ENCODE results near the gene S100PBP. TPM values are rescaled to one million over a fixed set of nuclear protein-coding genes. Genes with fewer than 3 reads are reported as not detected.

Gene S100PBP
- total RNA-seq, 2 donors from 2014 or later = 44.3 to 46.1 TPM

- no peak for TF ChIP-seq CTCF (IDR thresholded peaks at IDR 0.05)
- no peak overlapping the region for H3K4me3 ChIP-seq
- H3K27me3 ChIP-seq (replicated peaks; ENCODE audit: insufficient read depth) = peaks cover 6% of the 10 kb centered on the region
- no peak overlapping the region for H3K27ac ChIP-seq
- peaks cover 4 to 21% of the 10 kb centered on the region in 2 donors for H3K4me1 ChIP-seq (ENCODE audit: control insufficient read depth in 1 of 2, low read depth in 2 of 2)
- no peak for ATAC-seq (ENCODE audit: insufficient number of reproducible peaks, low FRiP score, low read depth)
- H3K9me3 ChIP-seq = no peaks in the 10 kb centered on the region
- no peaks in the 10 kb centered on the region for H3K36me3 ChIP-seq
- DNase-seq (ENCODE audit: low spot score) = no peak
Observed at GRCh38 chr1:32889731-32890278, 72.4 kb downstream of the S100PBP start.

GRCh38 chr1:32890516-32891240, 73.2 kb downstream of the S100PBP start:
- DNase-seq (ENCODE audit: low spot score) (no peak), ATAC-seq (ENCODE audit: insufficient number of reproducible peaks, low FRiP score, low read depth) (no peak)
- Histone ChIP-seq H3K4me3 (no peak overlapping the region), H3K27ac (no peak overlapping the region), H3K9me3 (no peaks in the 10 kb centered on the region), H3K4me1 (ENCODE audit: control insufficient read depth in 1 of 2, low read depth in 2 of 2) (peaks cover 4 to 21% of the 10 kb centered on the region in 2 donors), H3K27me3 (replicated peaks; ENCODE audit: insufficient read depth) (peaks cover 6% of the 10 kb centered on the region), H3K36me3 (no peaks in the 10 kb centered on the region)
- no peak for TF ChIP-seq CTCF (IDR thresholded peaks at IDR 0.05)

- H3K27ac ChIP-seq = no peak overlapping the region
- no peak overlapping the region for H3K4me3 ChIP-seq
- ATAC-seq (ENCODE audit: insufficient number of reproducible peaks, low FRiP score, low read depth) (no peak), DNase-seq (ENCODE audit: low spot score) (no peak)
- no peaks in the 10 kb centered on the region for H3K9me3 ChIP-seq
- no peak for TF ChIP-seq CTCF (IDR thresholded peaks at IDR 0.05)
- H3K4me1 ChIP-seq (ENCODE audit: control insufficient read depth in 1 of 2, low read depth in 2 of 2) = peaks cover 1 to 18% of the 10 kb centered on the region in 2 donors
- H3K36me3 ChIP-seq = no peaks in the 10 kb centered on the region
- H3K27me3 ChIP-seq (replicated peaks; ENCODE audit: insufficient read depth) = peaks cover 6% of the 10 kb centered on the region
Observed at GRCh38 chr1:32891241-32891570, 73.8 kb downstream of the S100PBP start.

GRCh38 chr1:32891630-32892029, 74.2 kb downstream of the S100PBP start:
- no peak for ATAC-seq (ENCODE audit: insufficient number of reproducible peaks, low FRiP score, low read depth)
- Histone ChIP-seq H3K4me1 (ENCODE audit: control insufficient read depth in 1 of 2, low read depth in 2 of 2) (peaks cover 0 to 14% of the 10 kb centered on the region in 2 donors), H3K9me3 (no peaks in the 10 kb centered on the region), H3K4me3 (no peak overlapping the region), H3K27me3 (replicated peaks; ENCODE audit: insufficient read depth) (peaks cover 6% of the 10 kb centered on the region), H3K36me3 (no peaks in the 10 kb centered on the region), H3K27ac (no peak overlapping the region)
- DNase-seq (ENCODE audit: low spot score) = no peak
- TF ChIP-seq CTCF (IDR thresholded peaks at IDR 0.05) = no peak

GRCh38 chr1:32892368-32893197, 75.1 kb downstream of the S100PBP start:
- TF ChIP-seq CTCF (IDR thresholded peaks at IDR 0.05) = peak; percentile 27
- peaks cover 0 to 14% of the 10 kb centered on the region in 2 donors for H3K4me1 ChIP-seq (ENCODE audit: control insufficient read depth in 1 of 2, low read depth in 2 of 2)
- no peaks in the 10 kb centered on the region for H3K27me3 ChIP-seq (replicated peaks; ENCODE audit: insufficient read depth)
- H3K9me3 ChIP-seq = no peaks in the 10 kb centered on the region
- ATAC-seq (ENCODE audit: insufficient number of reproducible peaks, low FRiP score, low read depth) = no peak
- H3K27ac ChIP-seq = no peak overlapping the region
- no peaks in the 10 kb centered on the region for H3K36me3 ChIP-seq
- DNase-seq (ENCODE audit: low spot score) = no peak
- H3K4me3 ChIP-seq = peak overlapping the region; percentile 66

All from thoracic aorta (tissue), 2 donors.